GM23338 (cell line): Measurements from ENCODE around the gene ATCAY. TPM values are rescaled to one million over a fixed set of nuclear protein-coding genes. Genes with fewer than 3 reads are reported as not detected.

Experiments used
- ATAC-seq: fragments of 200-7000 bp; cut with Tn5 transposase; 3 replicates; pipeline ENCODE4 v1.9.1; 2020
- DNase-seq: peaks from one replicate; pipeline ENCODE4 v3.0.0-alpha.2; 2015; ENCODE audit warnings: low spot score
- H2AFZ ChIP-seq: fragments of 200-600 bp; sonication (generic); 2 replicates; pipeline ENCODE4 v1.8.0; 2016; ENCODE audit warnings: antibody characterized with exemption, mild to moderate bottlenecking, moderate library complexity
- H3F3A ChIP-seq: fragments of 200-600 bp; sonication (generic); replicated peaks from 2 replicates; pipeline ENCODE4 v1.8.0; 2017; ENCODE audit warnings: antibody characterized with exemption, mixed run types, low read depth
- H3K27ac ChIP-seq: fragments of 200-600 bp; sonication (generic); 2 replicates; pipeline ENCODE4 v1.6.1; 2016; ENCODE audit warnings: low read depth
- H3K27me3 ChIP-seq: fragments of 200-600 bp; sonication (generic); 2 replicates; pipeline ENCODE4 v1.8.0; 2016; ENCODE audit warnings: mild to moderate bottlenecking, mixed run types, moderate library complexity; ENCODE audit not compliant: insufficient read depth
- H3K36me3 ChIP-seq: fragments of 200-600 bp; sonication (generic); 2 replicates; pipeline ENCODE4 v1.8.0; 2016; ENCODE audit warnings: mild to moderate bottlenecking; ENCODE audit not compliant: insufficient read depth
- H3K4me1 ChIP-seq: fragments of 200-600 bp; sonication (generic); 2 replicates; pipeline ENCODE4 v1.8.0; 2016; ENCODE audit warnings: mild to moderate bottlenecking, moderate library complexity; ENCODE audit not compliant: insufficient read depth
- H3K4me2 ChIP-seq: fragments of 200-600 bp; sonication (generic); 2 replicates; pipeline ENCODE4 v1.7.1; 2017; ENCODE audit warnings: mixed run types
- H3K4me3 ChIP-seq: fragments of 200-600 bp; sonication (generic); 2 replicates; pipeline ENCODE4 v1.6.1; 2016; ENCODE audit warnings: mixed run types
- H3K79me2 ChIP-seq: fragments of 200-600 bp; sonication (generic); replicated peaks from 2 replicates; pipeline ENCODE4 v1.8.0; 2017; ENCODE audit warnings: mild to moderate bottlenecking; ENCODE audit not compliant: insufficient read depth
- H3K9me2 ChIP-seq: fragments of 200-600 bp; sonication (generic); 2 replicates; pipeline ENCODE4 v1.8.0; 2017; ENCODE audit not compliant: insufficient read depth
- H4K20me1 ChIP-seq: fragments of 200-600 bp; sonication (generic); replicated peaks from 2 replicates; pipeline ENCODE4 v1.8.0; 2017; ENCODE audit warnings: mild to moderate bottlenecking; ENCODE audit not compliant: insufficient read depth
- H3K27ac Mint-ChIP-seq: 2 replicates; pipeline ENCODE4 v1.8.0; 2020; ENCODE audit warnings: inconsistent platforms, mild to moderate bottlenecking, moderate library complexity, mixed read lengths
- H3K27me3 Mint-ChIP-seq: 3 replicates; pipeline ENCODE4 v1.8.0; 2022; ENCODE audit warnings: low read depth, mild to moderate bottlenecking, moderate library complexity, mixed read lengths, inconsistent platforms; ENCODE audit not compliant: insufficient read depth, poor library complexity
- H3K36me3 Mint-ChIP-seq: 3 replicates; pipeline ENCODE4 v1.8.0; 2021; ENCODE audit warnings: low read depth, mild to moderate bottlenecking, inconsistent platforms, moderate library complexity, mixed read lengths
- H3K4me1 Mint-ChIP-seq: 3 replicates; pipeline ENCODE4 v1.8.0; 2020; ENCODE audit warnings: mild to moderate bottlenecking, inconsistent platforms, mixed read lengths
- H3K4me3 Mint-ChIP-seq: 3 replicates; pipeline ENCODE4 v1.8.0; 2021; ENCODE audit warnings: moderate library complexity, mild to moderate bottlenecking, inconsistent platforms, mixed read lengths
- H3K9me3 Mint-ChIP-seq: 3 replicates; pipeline ENCODE4 v1.8.0; 2020; ENCODE audit warnings: moderate library complexity, mild to moderate bottlenecking, inconsistent platforms, mixed read lengths
- CREB1 ChIP-seq: fragments of 250-450 bp; sonication (Bioruptor Pico); IDR thresholded peaks from 2 replicates; pipeline ENCODE4 v1.5.0; 2020; ENCODE audit warnings: low read depth, mild to moderate bottlenecking, moderate library complexity
- EZH2phosphoT487 ChIP-seq: fragments of 200-600 bp; sonication (generic); IDR thresholded peaks from one replicate; pipeline ENCODE4 v1.8.1; 2018; ENCODE audit warnings: antibody characterized with exemption; ENCODE audit not compliant: unreplicated experiment
- JUNB ChIP-seq: IDR thresholded peaks from one replicate; pipeline ENCODE4 v1.6.1; 2016; ENCODE audit warnings: antibody characterized with exemption; ENCODE audit not compliant: unreplicated experiment
- NANOG ChIP-seq: IDR thresholded peaks from 2 replicates; pipeline ENCODE4 v1.6.1; 2016; ENCODE audit warnings: antibody characterized with exemption, borderline replicate concordance
- POLR2AphosphoS5 ChIP-seq: IDR thresholded peaks from 2 replicates; pipeline ENCODE4 v1.6.1; 2016; ENCODE audit warnings: antibody characterized with exemption, low read depth
- REST ChIP-seq: IDR thresholded peaks from one replicate; pipeline ENCODE4 v1.6.1; 2018; ENCODE audit warnings: antibody characterized with exemption; ENCODE audit not compliant: unreplicated experiment
- ZNF114 ChIP-seq: fragments of 250-450 bp; sonication (Bioruptor Pico); IDR thresholded peaks from 2 replicates; pipeline ENCODE4 v1.5.0; 2020; ENCODE audit warnings: mild to moderate bottlenecking, moderate library complexity
- ZNF331 ChIP-seq: fragments of 250-450 bp; sonication (Bioruptor Pico); IDR thresholded peaks from 2 replicates; pipeline ENCODE4 v1.5.0; 2020; ENCODE audit warnings: low read depth, mild to moderate bottlenecking, moderate library complexity
- polyA plus RNA-seq: library from polyadenylated mRNA; unstranded; fragments of >200 nt; fragmentation: Nextera tagmentation; extraction: Ambion mirVana; gene quantifications from 2 replicates; pipeline ENCODE4 v1.2.1, GENCODE V29; 2016
- total RNA-seq: library from RNA; depleted of rRNA; stranded (reverse); fragments of >200 nt; shearing (Covaris generic); gene quantifications from 2 replicates; pipeline ENCODE4 v1.2.3, GENCODE V29; 2014
- TF ChIP-seq, protein P1 (sequence below), 2 experiments: fragments of 200-600 bp in 1 of 2; sonication (generic) in 1 of 2; conservative IDR thresholded peaks; 2 replicates each; pipeline versions ENCODE4 v1.5.1 to v1.6.1; 2016 to 2017; ENCODE audit warnings: antibody characterized with exemption in 2 of 2, low read depth in 2 of 2, mild to moderate bottlenecking in 2 of 2, moderate library complexity in 1 of 2

Gene ATCAY
- total and polyA plus RNA-seq, 2 experiments from 2014 or later = 16.9 to 45.7 TPM

- DNase-seq (peak; percentile 55), ATAC-seq (peak; percentile 68)
- Histone ChIP-seq H2AFZ (no peak overlapping the region), H3K4me2 (peak overlapping the region; percentile 87), H3K27me3 (peaks cover 12% of the 10 kb centered on the region), H3K4me3 (peak overlapping the region; percentile 58), H3K9me2 (no peaks in the 10 kb centered on the region), H3K79me2 (peaks cover 30% of the 10 kb centered on the region), H3F3A (peaks cover 10% of the 10 kb centered on the region), H4K20me1 (no peaks in the 10 kb centered on the region; the same call in 1 of the 2 replicates), H3K27ac (no peak overlapping the region), H3K4me1 (peaks cover 10% of the 10 kb centered on the region), H3K36me3 (no peaks in the 10 kb centered on the region)
- H3K4me3 Mint-ChIP-seq = peak overlapping the region; percentile 73
- no peak overlapping the region for H3K27ac Mint-ChIP-seq
- H3K4me1 Mint-ChIP-seq = peaks cover 15% of the 10 kb centered on the region
- H3K27me3 Mint-ChIP-seq = peaks cover 38% of the 10 kb centered on the region
- peaks cover 8% of the 10 kb centered on the region for H3K36me3 Mint-ChIP-seq
- TF ChIP-seq ZNF331 (CRISPR knock-in tag) (no peak), ZNF114 (CRISPR knock-in tag) (no peak)
- TF ChIP-seq, protein P1, sequence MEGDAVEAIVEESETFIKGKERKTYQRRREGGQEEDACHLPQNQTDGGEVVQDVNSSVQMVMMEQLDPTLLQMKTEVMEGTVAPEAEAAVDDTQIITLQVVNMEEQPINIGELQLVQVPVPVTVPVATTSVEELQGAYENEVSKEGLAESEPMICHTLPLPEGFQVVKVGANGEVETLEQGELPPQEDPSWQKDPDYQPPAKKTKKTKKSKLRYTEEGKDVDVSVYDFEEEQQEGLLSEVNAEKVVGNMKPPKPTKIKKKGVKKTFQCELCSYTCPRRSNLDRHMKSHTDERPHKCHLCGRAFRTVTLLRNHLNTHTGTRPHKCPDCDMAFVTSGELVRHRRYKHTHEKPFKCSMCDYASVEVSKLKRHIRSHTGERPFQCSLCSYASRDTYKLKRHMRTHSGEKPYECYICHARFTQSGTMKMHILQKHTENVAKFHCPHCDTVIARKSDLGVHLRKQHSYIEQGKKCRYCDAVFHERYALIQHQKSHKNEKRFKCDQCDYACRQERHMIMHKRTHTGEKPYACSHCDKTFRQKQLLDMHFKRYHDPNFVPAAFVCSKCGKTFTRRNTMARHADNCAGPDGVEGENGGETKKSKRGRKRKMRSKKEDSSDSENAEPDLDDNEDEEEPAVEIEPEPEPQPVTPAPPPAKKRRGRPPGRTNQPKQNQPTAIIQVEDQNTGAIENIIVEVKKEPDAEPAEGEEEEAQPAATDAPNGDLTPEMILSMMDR (conservative IDR thresholded peaks at IDR 0.05; ENCODE audit: low read depth in 2 of 2) = 0 out of 4 replicates have a peak, but pooled peaks of 1 of the 2 experiments have one; percentile 42
- H3K9me3 Mint-ChIP-seq = peaks cover 21% of the 10 kb centered on the region
Measured at GRCh38 chr19:3867971-3868769, 12.3 kb upstream of the ATCAY start.

GRCh38 chr19:3868770-3869456 is 11.6 kb upstream of the ATCAY start, which contains the start of gene ZFR2:
Gene ZFR2 (minus strand): TSS chr19:3869038. CDS start chr19:3869017, 21 bp downstream.
- peaks cover 10% of the 10 kb centered on the region for H3K4me1 ChIP-seq
- no peak within 1 kb of the TSS for H2AFZ ChIP-seq
- no peaks in the 10 kb centered on the region for H3K36me3 ChIP-seq
- H3K27me3 ChIP-seq = peaks cover 12% of the 10 kb centered on the region
- H3K4me3 ChIP-seq = peak within 1 kb of the TSS; percentile 58
- DNase-seq (peak; percentile 87), ATAC-seq (peak; percentile 64)
- no peak within 1 kb of the TSS for H3K27ac Mint-ChIP-seq
- H3K9me3 Mint-ChIP-seq = peaks cover 21% of the 10 kb centered on the region
- peaks cover 8% of the 10 kb centered on the region for H3K36me3 Mint-ChIP-seq
- H4K20me1 ChIP-seq = no peaks in the 10 kb centered on the region; the same call in 1 of the 2 replicates
- H3K27me3 Mint-ChIP-seq = peaks cover 38% of the 10 kb centered on the region
- H3K9me2 ChIP-seq = no peaks in the 10 kb centered on the region
- H3K4me1 Mint-ChIP-seq = peaks cover 15% of the 10 kb centered on the region
- H3K4me2 ChIP-seq = peak within 1 kb of the TSS; percentile 87
- peaks cover 10% of the 10 kb centered on the region for H3F3A ChIP-seq
- H3K79me2 ChIP-seq = peaks cover 30% of the 10 kb centered on the region
- H3K4me3 Mint-ChIP-seq = peak within 1 kb of the TSS; percentile 73
- H3K27ac ChIP-seq = no peak within 1 kb of the TSS
- TF ChIP-seq CREB1 (CRISPR knock-in tag) (peak; percentile 91), POLR2AphosphoS5 (no peak; the same call in 1 of the 2 replicates)

- ATAC-seq = no peak
- DNase-seq = no peak
- Histone ChIP-seq H3K4me1 (peaks cover under 1% of the 10 kb centered on the region), H3K27ac (no peak overlapping the region), H3K9me2 (no peaks in the 10 kb centered on the region), H3K79me2 (no peaks in the 10 kb centered on the region), H3K4me3 (no peak overlapping the region), H2AFZ (no peak overlapping the region), H3K36me3 (no peaks in the 10 kb centered on the region), H3F3A (peaks cover 10% of the 10 kb centered on the region), H3K4me2 (no peak overlapping the region), H3K27me3 (peaks cover 12% of the 10 kb centered on the region), H4K20me1 (no peaks in the 10 kb centered on the region)
- Mint-ChIP-seq H3K27me3 (peaks cover 35% of the 10 kb centered on the region), H3K4me1 (peaks cover 3% of the 10 kb centered on the region), H3K27ac (no peak overlapping the region), H3K4me3 (no peak overlapping the region), H3K36me3 (peaks cover 8% of the 10 kb centered on the region), H3K9me3 (peaks cover 18% of the 10 kb centered on the region)
- TF ChIP-seq, protein P1 (conservative IDR thresholded peaks at IDR 0.05; ENCODE audit: low read depth in 2 of 2) = no peak
- TF ChIP-seq JUNB (no peak), POLR2AphosphoS5 (no peak), REST (no peak), EZH2phosphoT487 (no peak), NANOG (no peak), ZNF331 (CRISPR knock-in tag) (no peak), ZNF114 (CRISPR knock-in tag) (no peak)
Measured at GRCh38 chr19:3873151-3873550, 7.3 kb upstream of the ATCAY start.
